Esophagus squamous epithelium (tissue), 4 donors: ENCODE results near the gene TOMM22.

ENCODE experiments used
- POLR2A ChIP-seq, 4 donors: fragments of 450-650 bp; IDR thresholded peaks; one replicate each; pipeline ENCODE4 v1.6.1; 2017; ENCODE audit warnings: antibody characterized with exemption in 4 of 4, mild to moderate bottlenecking in 4 of 4, moderate library complexity in 3 of 4
- TF ChIP-seq, protein P1 (sequence below), 6 experiments: fragments of 450-650 bp in 4 of 6; fragments of 200-600 bp in 2 of 6; sonication (generic) in 2 of 6; IDR thresholded peaks; one replicate each; pipeline ENCODE4 v1.5.1; 2016 to 2019; ENCODE audit warnings: antibody characterized with exemption in 6 of 6, mild to moderate bottlenecking in 4 of 6, moderate library complexity in 4 of 6

GRCh38 chr22:38684895-38685294 is 3.1 kb downstream of the TOMM22 start:
- TF ChIP-seq, protein P1, sequence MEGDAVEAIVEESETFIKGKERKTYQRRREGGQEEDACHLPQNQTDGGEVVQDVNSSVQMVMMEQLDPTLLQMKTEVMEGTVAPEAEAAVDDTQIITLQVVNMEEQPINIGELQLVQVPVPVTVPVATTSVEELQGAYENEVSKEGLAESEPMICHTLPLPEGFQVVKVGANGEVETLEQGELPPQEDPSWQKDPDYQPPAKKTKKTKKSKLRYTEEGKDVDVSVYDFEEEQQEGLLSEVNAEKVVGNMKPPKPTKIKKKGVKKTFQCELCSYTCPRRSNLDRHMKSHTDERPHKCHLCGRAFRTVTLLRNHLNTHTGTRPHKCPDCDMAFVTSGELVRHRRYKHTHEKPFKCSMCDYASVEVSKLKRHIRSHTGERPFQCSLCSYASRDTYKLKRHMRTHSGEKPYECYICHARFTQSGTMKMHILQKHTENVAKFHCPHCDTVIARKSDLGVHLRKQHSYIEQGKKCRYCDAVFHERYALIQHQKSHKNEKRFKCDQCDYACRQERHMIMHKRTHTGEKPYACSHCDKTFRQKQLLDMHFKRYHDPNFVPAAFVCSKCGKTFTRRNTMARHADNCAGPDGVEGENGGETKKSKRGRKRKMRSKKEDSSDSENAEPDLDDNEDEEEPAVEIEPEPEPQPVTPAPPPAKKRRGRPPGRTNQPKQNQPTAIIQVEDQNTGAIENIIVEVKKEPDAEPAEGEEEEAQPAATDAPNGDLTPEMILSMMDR (IDR thresholded peaks at IDR 0.05), result no peak
- no peak for TF ChIP-seq POLR2A (IDR thresholded peaks at IDR 0.05)
